HG02840 (cell line): ENCODE measurements around the gene CDK12.

Experiments used
- ATAC-seq: cut with Tn5 transposase; IDR thresholded peaks from one replicate; pipeline ENCODE4 v1.9.1; 2021; ENCODE audit warnings: mild to moderate bottlenecking, moderate library complexity, moderate number of reproducible peaks; ENCODE audit not compliant: unreplicated experiment, low FRiP score

Gene CDK12

GRCh38 chr17:39579318-39580081, 118.2 kb downstream of the CDK12 start:
- ATAC-seq, result no peak

- ATAC-seq, result no peak
Observed at GRCh38 chr17:39580082-39580468, 118.8 kb downstream of the CDK12 start.

GRCh38 chr17:39581071-39581758, 119.9 kb downstream of the CDK12 start:
- no peak for ATAC-seq

- ATAC-seq, result no peak
Observed at GRCh38 chr17:39581759-39582085, 120.4 kb downstream of the CDK12 start.

- no peak for ATAC-seq
Observed at GRCh38 chr17:39582658-39583057, 121.4 kb downstream of the CDK12 start.
